ENCODE data around the gene HAO2. TPM values are rescaled to one million over a fixed set of nuclear protein-coding genes. Genes with fewer than 3 reads are reported as not detected.

HAO2 gene
- total RNA-seq, 1 donor from 2014 or later = not detected

GRCh38 chr1:119359730-119360129 is 8.9 kb upstream of the HAO2 start:
- no peak for TF ChIP-seq CTCF (IDR thresholded peaks at IDR 0.05)
- peaks cover 1% of the 10 kb centered on the region for H3K4me1 Mint-ChIP-seq (ENCODE audit: low read depth)
- peaks cover 2% of the 10 kb centered on the region for H3K36me3 Mint-ChIP-seq (ENCODE audit: low read depth)
- peaks cover 2% of the 10 kb centered on the region for H3K9me3 Mint-ChIP-seq (ENCODE audit: low read depth)
- H3K27ac Mint-ChIP-seq (ENCODE audit: unreplicated experiment) = no peak overlapping the region
- H3K4me3 Mint-ChIP-seq (ENCODE audit: unreplicated experiment) = no peak overlapping the region
- no peak for DNase-seq (ENCODE audit: low spot score)
- peaks cover 23% of the 10 kb centered on the region for H3K27me3 Mint-ChIP-seq (ENCODE audit: low read depth)

GRCh38 chr1:119361205-119361604 is 7.4 kb upstream of the HAO2 start:
- peaks cover 4% of the 10 kb centered on the region for H3K4me1 Mint-ChIP-seq (ENCODE audit: low read depth)
- no peak for DNase-seq (ENCODE audit: low spot score)
- H3K27ac Mint-ChIP-seq (ENCODE audit: unreplicated experiment) = no peak overlapping the region
- peaks cover under 1% of the 10 kb centered on the region for H3K9me3 Mint-ChIP-seq (ENCODE audit: low read depth)
- H3K4me3 Mint-ChIP-seq (ENCODE audit: unreplicated experiment) = no peak overlapping the region
- TF ChIP-seq CTCF (IDR thresholded peaks at IDR 0.05) = no peak
- H3K36me3 Mint-ChIP-seq (ENCODE audit: low read depth) = no peaks in the 10 kb centered on the region
- peaks cover 23% of the 10 kb centered on the region for H3K27me3 Mint-ChIP-seq (ENCODE audit: low read depth)

- DNase-seq (ENCODE audit: low spot score) = no peak
- H3K36me3 Mint-ChIP-seq (ENCODE audit: low read depth) = no peaks in the 10 kb centered on the region
- no peak overlapping the region for H3K4me3 Mint-ChIP-seq (ENCODE audit: unreplicated experiment)
- peaks cover 23% of the 10 kb centered on the region for H3K27me3 Mint-ChIP-seq (ENCODE audit: low read depth)
- H3K27ac Mint-ChIP-seq (ENCODE audit: unreplicated experiment) = no peak overlapping the region
- no peaks in the 10 kb centered on the region for H3K9me3 Mint-ChIP-seq (ENCODE audit: low read depth)
- no peak for TF ChIP-seq CTCF (IDR thresholded peaks at IDR 0.05)
- peaks cover 4% of the 10 kb centered on the region for H3K4me1 Mint-ChIP-seq (ENCODE audit: low read depth)
Observed at GRCh38 chr1:119361620-119362344, 6.8 kb upstream of the HAO2 start.

- H3K4me3 Mint-ChIP-seq (ENCODE audit: unreplicated experiment) = no peak overlapping the region
- no peaks in the 10 kb centered on the region for H3K9me3 Mint-ChIP-seq (ENCODE audit: low read depth)
- H3K27ac Mint-ChIP-seq (ENCODE audit: unreplicated experiment) = no peak overlapping the region
- no peak for DNase-seq (ENCODE audit: low spot score)
- peaks cover 4% of the 10 kb centered on the region for H3K4me1 Mint-ChIP-seq (ENCODE audit: low read depth)
- no peaks in the 10 kb centered on the region for H3K36me3 Mint-ChIP-seq (ENCODE audit: low read depth)
- no peak for TF ChIP-seq CTCF (IDR thresholded peaks at IDR 0.05)
- peaks cover 24% of the 10 kb centered on the region for H3K27me3 Mint-ChIP-seq (ENCODE audit: low read depth)
Observed at GRCh38 chr1:119363162-119363561, 5.4 kb upstream of the HAO2 start.

GRCh38 chr1:119364640-119365039 is 3.9 kb upstream of the HAO2 start:
- Mint-ChIP-seq H3K9me3 (ENCODE audit: low read depth) (no peaks in the 10 kb centered on the region), H3K4me3 (ENCODE audit: unreplicated experiment) (no peak overlapping the region), H3K27me3 (ENCODE audit: low read depth) (peaks cover 32% of the 10 kb centered on the region), H3K4me1 (ENCODE audit: low read depth) (peaks cover 12% of the 10 kb centered on the region), H3K36me3 (ENCODE audit: low read depth) (no peaks in the 10 kb centered on the region), H3K27ac (ENCODE audit: unreplicated experiment) (no peak overlapping the region)
- no peak for TF ChIP-seq CTCF (IDR thresholded peaks at IDR 0.05)
- no peak for DNase-seq (ENCODE audit: low spot score)

All from chondrocyte (in vitro differentiated cells).